ENCODE data around the gene THRB. TPM values are rescaled to one million over a fixed set of nuclear protein-coding genes. Genes with fewer than 3 reads are reported as not detected.
A peak's percentile ranks its signal among the peaks of the same experiment; 100 is the strongest.

The THRB gene
- total and polyA plus RNA-seq, 8 donors, result 10.1 to 18.6 (median 15.1) TPM

DNA sequence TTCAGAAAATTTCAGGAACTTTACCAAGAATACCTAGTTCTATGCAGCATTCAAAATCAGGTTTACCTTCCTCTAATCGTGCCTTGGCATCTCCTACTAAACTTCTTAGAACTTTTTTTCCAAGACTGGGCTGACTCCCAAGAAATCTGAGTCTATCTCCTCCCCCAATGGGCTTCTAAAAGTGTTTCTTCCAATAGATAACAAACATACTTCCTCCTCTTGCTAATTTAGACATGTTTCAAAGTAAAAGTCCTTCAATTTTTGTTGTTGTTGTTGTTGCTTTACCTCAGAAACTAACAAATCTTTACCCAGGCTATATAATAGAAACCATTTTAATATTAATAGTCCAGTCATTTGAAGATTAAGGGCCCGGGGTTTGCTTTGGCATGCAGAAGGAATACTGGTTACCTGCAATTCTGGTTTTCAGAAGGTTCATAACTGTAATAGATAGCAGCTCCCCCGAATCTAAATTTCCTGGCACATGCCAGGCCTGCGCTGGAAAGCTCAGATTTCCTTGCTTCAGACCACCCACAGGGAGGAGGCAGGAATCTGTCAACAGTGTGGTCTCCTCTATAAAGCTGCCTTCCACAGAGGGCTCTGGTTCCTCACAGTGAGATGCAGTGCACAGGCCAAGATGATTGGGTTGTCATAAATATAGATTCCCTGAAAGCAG lies 188.7 kb downstream of the THRB start:
- Histone ChIP-seq H3K27ac (no peak overlapping the region), H3K4me3 (no peak overlapping the region), H3K36me3 (no peaks in the 10 kb centered on the region), H3K9me3 (no peaks in the 10 kb centered on the region), H3K27me3 (no peaks in the 10 kb centered on the region), H3K4me1 (no peaks in the 10 kb centered on the region)
- DNase-seq (peak in 1 of 4 donors; percentile 39), ATAC-seq (no peak)
- intact Hi-C loops (cut with DNase I), result no loop called here
- TF ChIP-seq, protein P1, sequence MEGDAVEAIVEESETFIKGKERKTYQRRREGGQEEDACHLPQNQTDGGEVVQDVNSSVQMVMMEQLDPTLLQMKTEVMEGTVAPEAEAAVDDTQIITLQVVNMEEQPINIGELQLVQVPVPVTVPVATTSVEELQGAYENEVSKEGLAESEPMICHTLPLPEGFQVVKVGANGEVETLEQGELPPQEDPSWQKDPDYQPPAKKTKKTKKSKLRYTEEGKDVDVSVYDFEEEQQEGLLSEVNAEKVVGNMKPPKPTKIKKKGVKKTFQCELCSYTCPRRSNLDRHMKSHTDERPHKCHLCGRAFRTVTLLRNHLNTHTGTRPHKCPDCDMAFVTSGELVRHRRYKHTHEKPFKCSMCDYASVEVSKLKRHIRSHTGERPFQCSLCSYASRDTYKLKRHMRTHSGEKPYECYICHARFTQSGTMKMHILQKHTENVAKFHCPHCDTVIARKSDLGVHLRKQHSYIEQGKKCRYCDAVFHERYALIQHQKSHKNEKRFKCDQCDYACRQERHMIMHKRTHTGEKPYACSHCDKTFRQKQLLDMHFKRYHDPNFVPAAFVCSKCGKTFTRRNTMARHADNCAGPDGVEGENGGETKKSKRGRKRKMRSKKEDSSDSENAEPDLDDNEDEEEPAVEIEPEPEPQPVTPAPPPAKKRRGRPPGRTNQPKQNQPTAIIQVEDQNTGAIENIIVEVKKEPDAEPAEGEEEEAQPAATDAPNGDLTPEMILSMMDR (IDR thresholded peaks at IDR 0.05), result no peak

- no peak overlapping the region for H3K4me3 ChIP-seq
- intact Hi-C loops (cut with DNase I), result no loop called here
- TF ChIP-seq, protein P1 (IDR thresholded peaks at IDR 0.05), result no peak
- no peaks in the 10 kb centered on the region for H3K4me1 ChIP-seq
- H3K36me3 ChIP-seq, result no peaks in the 10 kb centered on the region
- peak in 1 of 4 donors; percentile 26 for DNase-seq
- H3K9me3 ChIP-seq, result no peaks in the 10 kb centered on the region
- no peak overlapping the region for H3K27ac ChIP-seq
- ATAC-seq, result no peak
- no peaks in the 10 kb centered on the region for H3K27me3 ChIP-seq
Observed at GRCh38 chr3:24303057-24303754, 191.4 kb downstream of the THRB start.

DNA sequence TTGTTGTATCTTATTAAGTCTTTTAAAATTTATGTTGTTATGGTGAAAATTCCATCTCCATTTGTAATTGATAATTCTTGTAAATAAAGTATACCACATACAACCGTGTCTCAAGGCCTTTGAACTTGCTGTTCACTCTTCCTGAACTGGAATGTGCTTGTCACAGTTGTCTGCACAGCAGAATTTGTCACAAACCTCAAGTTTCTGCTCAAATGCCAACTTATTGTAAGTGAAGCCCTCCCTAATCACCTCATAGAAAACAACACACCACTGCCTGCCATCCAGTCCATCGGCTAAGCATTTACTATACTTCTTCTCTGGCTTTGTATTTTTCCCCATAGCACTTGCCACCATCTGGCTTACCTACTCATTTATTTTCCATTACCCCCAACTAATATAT lies 192.3 kb downstream of the THRB start:
- Histone ChIP-seq H3K4me1 (no peaks in the 10 kb centered on the region), H3K4me3 (no peak overlapping the region), H3K27me3 (no peaks in the 10 kb centered on the region), H3K9me3 (no peaks in the 10 kb centered on the region), H3K36me3 (no peaks in the 10 kb centered on the region), H3K27ac (no peak overlapping the region)
- intact Hi-C loops (cut with DNase I), result no loop called here
- TF ChIP-seq, protein P1 (IDR thresholded peaks at IDR 0.05), result no peak
- no peak for DNase-seq
- ATAC-seq, result no peak

- Histone ChIP-seq H3K27ac (no peak overlapping the region), H3K36me3 (no peaks in the 10 kb centered on the region), H3K4me1 (no peaks in the 10 kb centered on the region), H3K9me3 (no peaks in the 10 kb centered on the region), H3K27me3 (no peaks in the 10 kb centered on the region), H3K4me3 (no peak overlapping the region)
- TF ChIP-seq, protein P1 (IDR thresholded peaks at IDR 0.05), result no peak
- no peak for DNase-seq
- intact Hi-C loops (cut with DNase I), result no loop called here
- no peak for ATAC-seq
Observed at GRCh38 chr3:24300949-24301348, 193.7 kb downstream of the THRB start.

DNA sequence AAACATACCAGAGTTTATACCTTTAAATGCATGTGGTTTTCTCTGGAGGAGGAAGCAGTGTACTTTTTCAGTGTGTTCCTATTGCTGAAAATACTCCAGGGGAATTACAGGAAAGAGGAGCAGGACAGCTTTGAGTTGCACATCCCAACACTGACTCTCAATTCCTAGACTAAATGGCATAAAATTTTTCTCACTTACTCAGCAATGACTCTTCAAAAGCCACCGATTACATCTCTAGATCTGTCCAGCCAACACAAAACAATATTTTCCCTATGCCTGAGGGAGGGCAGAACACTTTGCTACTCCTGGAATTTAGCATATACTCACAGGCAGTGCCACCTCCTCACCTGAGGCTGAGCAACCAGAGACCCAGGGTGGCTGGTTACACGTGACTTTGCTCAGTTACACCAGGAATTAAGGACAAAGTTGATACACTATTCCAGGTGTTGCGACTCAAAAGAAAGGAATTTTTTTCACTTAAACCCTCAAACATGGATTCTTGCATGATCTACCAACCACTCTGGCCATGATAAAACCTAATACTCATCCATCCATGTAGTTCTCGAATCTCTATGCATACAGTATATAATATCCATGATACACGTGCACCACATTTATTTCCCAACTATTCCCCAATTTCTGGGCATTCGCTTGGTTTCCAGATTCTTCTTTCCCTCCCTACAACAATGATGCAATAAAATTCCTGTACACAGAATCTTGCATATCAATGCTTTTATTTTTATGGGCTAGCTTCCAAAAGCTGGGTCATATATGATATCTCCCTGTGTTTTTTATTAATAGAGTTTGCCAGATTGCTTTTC lies 194.6 kb downstream of the THRB start:
- no peaks in the 10 kb centered on the region for H3K36me3 ChIP-seq
- H3K4me1 ChIP-seq, result no peaks in the 10 kb centered on the region
- no peaks in the 10 kb centered on the region for H3K27me3 ChIP-seq
- H3K27ac ChIP-seq, result no peak overlapping the region
- TF ChIP-seq, protein P1 (IDR thresholded peaks at IDR 0.05), result no peak
- intact Hi-C loops (cut with DNase I), result no loop called here
- ATAC-seq (peak; percentile 56), DNase-seq (peak in 1 of 4 donors; percentile 37)
- no peaks in the 10 kb centered on the region for H3K9me3 ChIP-seq
- no peak overlapping the region for H3K4me3 ChIP-seq

Data from left lung (tissue), 10 donors.